Trophoblast cell (in vitro differentiated cells and primary cell): ENCODE results near the gene PPP2R2C.

ENCODE experiments used
- DNase-seq, 2 donors: peaks; one replicate each; pipeline ENCODE4 v3.0.0-alpha.2; 2016
- H2AFZ ChIP-seq: 2 replicates; pipeline ENCODE4 v1.6.1; 2013; ENCODE audit warnings: low read length, moderate library complexity, mild to moderate bottlenecking; ENCODE audit not compliant: insufficient read depth, poor library complexity
- H2AK5ac ChIP-seq: 2 replicates; pipeline ENCODE4 v1.6.1; 2013; ENCODE audit warnings: mild to moderate bottlenecking, low read length
- H2BK120ac ChIP-seq: 2 replicates; pipeline ENCODE4 v1.6.1; 2013; ENCODE audit warnings: low read length, mild to moderate bottlenecking, moderate library complexity; ENCODE audit not compliant: insufficient read depth, poor library complexity
- H2BK12ac ChIP-seq: 2 replicates; pipeline ENCODE4 v1.6.1; 2013; ENCODE audit warnings: mild to moderate bottlenecking, low read length, moderate library complexity
- H2BK5ac ChIP-seq: 2 replicates; pipeline ENCODE4 v1.6.1; 2013; ENCODE audit warnings: low read length, low read depth, moderate library complexity, mild to moderate bottlenecking; ENCODE audit not compliant: poor library complexity
- H3K14ac ChIP-seq: 2 replicates; pipeline ENCODE4 v1.6.1; 2013; ENCODE audit warnings: mild to moderate bottlenecking, low read length
- H3K18ac ChIP-seq: 2 replicates; pipeline ENCODE4 v1.6.1; 2013; ENCODE audit warnings: mild to moderate bottlenecking, low read length
- H3K23ac ChIP-seq: 2 replicates; pipeline ENCODE4 v1.6.1; 2013; ENCODE audit warnings: low read length
- H3K27ac ChIP-seq: 2 replicates; pipeline ENCODE4 v1.5.1; 2013; ENCODE audit warnings: low read depth, mild to moderate bottlenecking, inconsistent platforms, low read length, moderate library complexity
- H3K27me3 ChIP-seq: 2 replicates; pipeline ENCODE4 v1.6.1; 2013; ENCODE audit warnings: inconsistent platforms, mild to moderate bottlenecking, low read length, moderate library complexity; ENCODE audit not compliant: insufficient read depth
- H3K36me3 ChIP-seq, 2 experiments: 1 replicate in 1 of 2; 2 replicates in 1 of 2; pipeline ENCODE4 v1.6.1; 2013; ENCODE audit warnings: low read length in 2 of 2, mild to moderate bottlenecking in 2 of 2, moderate library complexity in 1 of 2; ENCODE audit not compliant: insufficient read depth in 2 of 2, control insufficient read depth in 1 of 2
- H3K4ac ChIP-seq: 2 replicates; pipeline ENCODE4 v1.6.1; 2013; ENCODE audit warnings: low read depth, mild to moderate bottlenecking, low read length, moderate library complexity
- H3K4me1 ChIP-seq, 2 experiments: 1 replicate in 1 of 2; 2 replicates in 1 of 2; pipeline ENCODE4 v1.6.1; 2013; ENCODE audit warnings: low read length in 2 of 2, mild to moderate bottlenecking in 2 of 2, moderate library complexity in 1 of 2; ENCODE audit not compliant: insufficient read depth in 2 of 2, control insufficient read depth in 1 of 2
- H3K4me2 ChIP-seq: 2 replicates; pipeline ENCODE4 v1.6.1; 2013; ENCODE audit warnings: inconsistent platforms, mild to moderate bottlenecking, low read length, moderate library complexity
- H3K4me3 ChIP-seq: 2 replicates; pipeline ENCODE4 v1.5.1; 2013; ENCODE audit warnings: mild to moderate bottlenecking, low read depth, low read length, inconsistent platforms
- H3K79me1 ChIP-seq: one replicate; pipeline ENCODE4 v1.6.1; 2013; ENCODE audit warnings: low read length
- H3K79me2 ChIP-seq: 2 replicates; pipeline ENCODE4 v1.6.1; 2013; ENCODE audit warnings: low read length, mild to moderate bottlenecking; ENCODE audit not compliant: control insufficient read depth, insufficient read depth, poor library complexity
- H3K9ac ChIP-seq: 2 replicates; pipeline ENCODE4 v1.6.1; 2013; ENCODE audit warnings: mild to moderate bottlenecking, low read length
- H3K9me3 ChIP-seq: 2 replicates; pipeline ENCODE4 v1.6.1; 2013; ENCODE audit warnings: low read depth, mild to moderate bottlenecking, control low read depth, inconsistent platforms, low read length; ENCODE audit not compliant: insufficient read depth
- H4K12ac ChIP-seq: 2 replicates; pipeline ENCODE4 v1.6.1; 2013; ENCODE audit warnings: low read depth, mild to moderate bottlenecking, low read length, moderate library complexity
- H4K8ac ChIP-seq: 2 replicates; pipeline ENCODE4 v1.6.1; 2013; ENCODE audit warnings: low read depth, mild to moderate bottlenecking, low read length, moderate library complexity
- H4K91ac ChIP-seq: one replicate; pipeline ENCODE4 v1.6.1; 2013; ENCODE audit warnings: low read depth, mild to moderate bottlenecking, low read length, moderate library complexity
- WGBS: extraction: QIAGEN DNeasy Blood & Tissue Kit; methylation state at CpG from one replicate; pipeline ENCODE4 v1.1.7; 2013; ENCODE audit warnings: missing lambda C conversion rate; ENCODE audit not compliant: insufficient read length, insufficient coverage; ENCODE audit errors: extremely low coverage; 5-methylcytosine and 5-hydroxymethylcytosine counted together

The PPP2R2C gene

DNA sequence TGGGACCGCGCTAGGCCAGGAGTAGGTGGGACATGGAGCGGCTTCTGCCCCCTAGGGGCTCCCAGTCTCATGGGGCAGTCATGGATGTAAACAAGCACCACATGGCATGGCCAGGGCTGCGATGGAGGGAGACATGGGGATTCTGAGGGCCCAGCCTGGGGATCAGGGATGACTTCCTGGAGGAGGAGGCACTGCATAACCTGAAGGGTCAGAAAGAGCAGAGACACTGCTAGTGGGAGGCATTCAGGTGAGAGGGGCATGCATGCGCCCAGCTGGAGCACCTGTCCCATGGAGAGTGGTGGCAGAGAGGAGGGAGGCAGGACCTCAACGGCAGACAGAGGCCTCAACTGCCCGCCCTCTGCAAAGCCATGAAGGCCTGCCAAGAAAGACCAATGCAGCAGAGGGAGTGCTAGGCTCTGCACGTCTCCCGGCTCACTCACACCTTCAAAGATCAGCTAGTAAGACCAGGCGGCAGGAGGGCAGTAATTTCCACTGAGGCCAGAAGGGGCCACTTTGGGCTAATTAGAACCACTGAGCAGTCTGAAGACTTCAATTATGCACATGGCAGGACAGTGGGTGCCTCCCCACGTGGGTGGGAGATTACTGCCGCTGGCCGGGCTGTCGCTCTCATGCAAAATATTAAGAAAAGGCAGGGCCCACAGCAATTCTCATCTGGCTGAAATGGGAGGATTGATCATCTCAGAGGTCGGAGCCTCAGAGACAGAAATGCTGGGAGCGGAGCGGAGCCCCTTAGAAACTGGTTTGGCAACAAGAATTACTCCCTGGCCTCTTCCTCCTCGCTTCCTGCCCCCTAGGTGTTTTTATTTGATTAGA lies 69.6 kb downstream of the PPP2R2C start:
- Histone ChIP-seq H3K79me2 (no peaks in the 10 kb centered on the region), H2AK5ac (no peak overlapping the region), H3K9ac (no peak overlapping the region), H2BK120ac (no peak overlapping the region), H2BK12ac (no peak overlapping the region), H3K79me1 (no peaks in the 10 kb centered on the region), H4K8ac (no peak overlapping the region), H3K36me3 (no peaks in the 10 kb centered on the region), H4K12ac (no peak overlapping the region), H3K23ac (no peak overlapping the region), H3K4me3 (no peak overlapping the region), H2BK5ac (no peak overlapping the region), H3K27ac (no peak overlapping the region), H2AFZ (no peak overlapping the region), H3K9me3 (no peaks in the 10 kb centered on the region), H3K27me3 (no peaks in the 10 kb centered on the region), H3K4me2 (no peak overlapping the region), H3K4me1 (no peaks in the 10 kb centered on the region), H3K4ac (no peak overlapping the region), H4K91ac (no peak overlapping the region), H3K14ac (no peak overlapping the region), H3K18ac (no peak overlapping the region)
- no peak for DNase-seq
- no CpG with 5 or more reads among the region's 18 CpGs for WGBS

DNA sequence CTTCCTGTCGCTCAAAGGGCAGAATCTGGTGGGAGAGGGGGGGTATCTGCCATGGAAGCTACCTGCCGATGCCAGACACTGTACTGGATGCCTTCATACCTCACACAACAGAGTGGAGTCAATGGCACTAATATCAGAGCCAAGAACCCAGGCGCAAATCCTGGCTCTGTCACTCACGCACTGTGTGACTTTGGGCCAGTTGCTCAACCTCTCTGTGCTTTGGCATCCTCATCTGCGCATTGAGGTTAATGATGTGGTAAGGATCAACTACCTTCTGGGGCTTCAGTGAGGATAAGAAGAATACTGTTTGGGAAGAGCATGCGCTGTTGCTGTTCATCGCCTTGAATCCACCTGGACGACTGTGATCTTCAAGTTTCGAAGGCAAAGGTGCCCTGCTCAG lies 70.6 kb downstream of the PPP2R2C start:
- H3K9ac ChIP-seq: no peak overlapping the region
- no peaks in the 10 kb centered on the region for H3K27me3 ChIP-seq
- H3K9me3 ChIP-seq: no peaks in the 10 kb centered on the region
- H3K18ac ChIP-seq: no peak overlapping the region
- no peak for DNase-seq
- no peak overlapping the region for H3K4me2 ChIP-seq
- H3K79me2 ChIP-seq: no peaks in the 10 kb centered on the region
- H4K91ac ChIP-seq: no peak overlapping the region
- no peak overlapping the region for H2AK5ac ChIP-seq
- no peak overlapping the region for H2BK120ac ChIP-seq
- no peak overlapping the region for H3K27ac ChIP-seq
- no peak overlapping the region for H3K23ac ChIP-seq
- H2BK12ac ChIP-seq: no peak overlapping the region
- H3K4me1 ChIP-seq: no peaks in the 10 kb centered on the region
- no peak overlapping the region for H2BK5ac ChIP-seq
- no peaks in the 10 kb centered on the region for H3K36me3 ChIP-seq
- H3K4ac ChIP-seq: no peak overlapping the region
- H4K8ac ChIP-seq: no peak overlapping the region
- H3K79me1 ChIP-seq: no peaks in the 10 kb centered on the region
- WGBS: no CpG with 5 or more reads among the region's 9 CpGs
- H3K14ac ChIP-seq: no peak overlapping the region
- no peak overlapping the region for H2AFZ ChIP-seq
- H4K12ac ChIP-seq: no peak overlapping the region
- H3K4me3 ChIP-seq: no peak overlapping the region

DNA sequence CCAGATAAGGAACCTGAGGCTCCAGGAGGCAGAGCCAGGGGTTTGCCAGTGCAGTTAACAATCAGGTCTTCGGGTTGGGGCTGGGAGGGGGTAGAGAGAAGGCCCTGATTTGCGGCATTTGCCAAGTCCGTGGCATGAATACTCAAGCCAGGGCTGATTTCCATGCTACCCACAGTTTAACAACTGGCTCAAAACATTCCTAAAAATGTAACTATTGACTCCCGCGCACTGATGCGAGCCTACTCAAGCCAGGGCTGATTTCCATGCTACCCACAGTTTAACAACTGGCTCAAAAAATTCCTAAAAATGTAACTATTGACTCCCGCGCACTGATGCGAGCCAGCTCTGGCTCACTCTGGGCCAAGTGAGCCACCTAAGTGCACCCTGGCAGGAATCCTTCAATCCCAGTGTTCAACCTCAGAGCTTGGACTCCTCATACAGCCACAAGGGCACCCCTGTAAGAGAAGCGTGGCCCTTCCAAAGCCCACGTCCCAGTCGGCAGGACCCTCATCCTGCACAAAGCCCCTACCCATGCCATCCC lies 75.6 kb downstream of the PPP2R2C start:
- H3K9ac ChIP-seq: no peak overlapping the region
- H3K18ac ChIP-seq: no peak overlapping the region
- H3K36me3 ChIP-seq: no peaks in the 10 kb centered on the region
- no peak overlapping the region for H4K91ac ChIP-seq
- H2AK5ac ChIP-seq: no peak overlapping the region
- no peak overlapping the region for H3K4ac ChIP-seq
- H3K79me2 ChIP-seq: no peaks in the 10 kb centered on the region
- H2BK120ac ChIP-seq: no peak overlapping the region
- H2AFZ ChIP-seq: no peak overlapping the region
- H4K12ac ChIP-seq: no peak overlapping the region
- no peak overlapping the region for H4K8ac ChIP-seq
- H3K9me3 ChIP-seq: no peaks in the 10 kb centered on the region
- no peaks in the 10 kb centered on the region for H3K27me3 ChIP-seq
- no peak overlapping the region for H2BK12ac ChIP-seq
- no peak overlapping the region for H2BK5ac ChIP-seq
- H3K4me1 ChIP-seq: no peaks in the 10 kb centered on the region
- no peak overlapping the region for H3K14ac ChIP-seq
- no peak overlapping the region for H3K4me3 ChIP-seq
- H3K4me2 ChIP-seq: no peak overlapping the region
- no peak for DNase-seq
- H3K79me1 ChIP-seq: no peaks in the 10 kb centered on the region
- H3K23ac ChIP-seq: no peak overlapping the region
- no peak overlapping the region for H3K27ac ChIP-seq
- no CpG with 5 or more reads among the region's 12 CpGs for WGBS

DNA sequence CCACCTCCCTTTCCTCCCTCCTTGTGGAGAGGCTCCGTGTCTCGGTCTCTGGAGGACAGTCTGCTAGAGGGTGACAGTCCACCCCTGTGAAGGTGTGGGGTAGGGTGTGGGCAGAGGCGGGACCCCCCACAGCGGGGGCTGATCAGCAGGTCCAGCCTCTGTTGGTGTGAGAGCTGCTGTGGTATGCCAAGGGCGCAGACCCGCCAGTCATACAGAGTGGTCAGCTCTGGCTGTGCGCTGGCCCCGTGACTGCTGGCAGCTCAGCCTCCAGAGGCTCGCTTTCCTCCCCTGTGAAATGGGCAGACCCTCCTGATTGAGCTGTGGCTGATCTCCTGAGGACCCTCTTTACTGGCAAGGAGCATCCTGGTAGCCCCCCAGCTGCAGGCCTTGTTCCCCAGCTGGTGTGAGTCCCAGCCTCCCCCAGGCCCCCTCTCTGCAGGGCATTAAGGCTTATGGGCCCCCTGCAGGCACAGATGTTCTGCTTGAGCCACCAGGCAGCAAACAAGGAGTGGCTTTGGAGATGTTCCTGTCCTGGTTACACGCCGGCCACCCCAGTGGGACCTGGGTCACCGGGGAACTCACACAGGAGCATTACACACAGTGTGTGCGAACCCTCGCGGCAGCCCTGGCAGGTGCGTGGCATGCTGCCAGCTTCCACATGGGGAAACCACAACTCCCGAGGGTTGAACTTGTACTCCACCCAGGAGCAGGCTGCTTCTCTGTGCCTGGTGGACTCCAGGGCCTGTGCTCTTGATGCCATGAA lies 76.8 kb downstream of the PPP2R2C start:
- H3K4me1 ChIP-seq: no peaks in the 10 kb centered on the region
- no peak overlapping the region for H3K14ac ChIP-seq
- H3K79me2 ChIP-seq: no peaks in the 10 kb centered on the region
- H3K4me3 ChIP-seq: no peak overlapping the region
- no peak overlapping the region for H4K12ac ChIP-seq
- no peak overlapping the region for H2BK5ac ChIP-seq
- DNase-seq: no peak
- H2BK12ac ChIP-seq: no peak overlapping the region
- no peak overlapping the region for H2BK120ac ChIP-seq
- no peak overlapping the region for H3K23ac ChIP-seq
- H3K18ac ChIP-seq: no peak overlapping the region
- WGBS: no CpG with 5 or more reads among the region's 17 CpGs
- H3K9ac ChIP-seq: no peak overlapping the region
- no peak overlapping the region for H3K4me2 ChIP-seq
- H3K27me3 ChIP-seq: no peaks in the 10 kb centered on the region
- no peak overlapping the region for H4K8ac ChIP-seq
- no peak overlapping the region for H3K4ac ChIP-seq
- no peak overlapping the region for H4K91ac ChIP-seq
- no peak overlapping the region for H2AFZ ChIP-seq
- H3K27ac ChIP-seq: no peak overlapping the region
- no peaks in the 10 kb centered on the region for H3K36me3 ChIP-seq
- no peaks in the 10 kb centered on the region for H3K9me3 ChIP-seq
- H3K79me1 ChIP-seq: no peaks in the 10 kb centered on the region
- H2AK5ac ChIP-seq: no peak overlapping the region
